ENCODE data around the gene CCND1.

Gene CCND1

GRCh38 chr11:69642913-69643632 lies 2.1 kb downstream of the CCND1 start:
- H3K9me3 ChIP-seq (ENCODE audit: control insufficient read depth in 1 of 2, low read length in 2 of 2) = no peaks in the 10 kb centered on the region
- H3K36me3 ChIP-seq (ENCODE audit: control insufficient read depth in 1 of 2, insufficient read depth in 2 of 2, low read length in 2 of 2) = peaks cover 0 to under 1% of the 10 kb centered on the region in 2 donors
- peak overlapping the region; percentile 16 to 74 for H3K4me3 ChIP-seq (ENCODE audit: low read depth in 1 of 2, low read length in 2 of 2)
- peaks cover 4 to 54% of the 10 kb centered on the region in 2 donors for H3K4me1 ChIP-seq (ENCODE audit: control insufficient read depth in 1 of 2, insufficient read depth in 2 of 2, low read length in 2 of 2)
- H3K27me3 ChIP-seq (ENCODE audit: low read depth, low read length) = no peaks in the 10 kb centered on the region
- no peak overlapping the region for H3K27ac ChIP-seq (ENCODE audit: low read length)

- Histone ChIP-seq H3K36me3 (ENCODE audit: control insufficient read depth in 1 of 2, insufficient read depth in 2 of 2, low read length in 2 of 2) (peaks cover 0 to 4% of the 10 kb centered on the region in 2 donors), H3K4me3 (ENCODE audit: low read depth in 1 of 2, low read length in 2 of 2) (peak overlapping the region in 1 of 2 donors; percentile 74), H3K9me3 (ENCODE audit: control insufficient read depth in 1 of 2, low read length in 2 of 2) (no peaks in the 10 kb centered on the region), H3K4me1 (ENCODE audit: control insufficient read depth in 1 of 2, insufficient read depth in 2 of 2, low read length in 2 of 2) (peaks cover 4 to 48% of the 10 kb centered on the region in 2 donors), H3K27me3 (ENCODE audit: low read depth, low read length) (no peaks in the 10 kb centered on the region), H3K27ac (ENCODE audit: low read length) (no peak overlapping the region)
Observed at GRCh38 chr11:69643646-69644045, 2.7 kb downstream of the CCND1 start.

GRCh38 chr11:69644071-69644961 lies 3.4 kb downstream of the CCND1 start:
- H3K27me3 ChIP-seq (ENCODE audit: low read depth, low read length) = no peaks in the 10 kb centered on the region
- H3K36me3 ChIP-seq (ENCODE audit: control insufficient read depth in 1 of 2, insufficient read depth in 2 of 2, low read length in 2 of 2) = peaks cover 4 to 6% of the 10 kb centered on the region in 2 donors
- no peak overlapping the region for H3K27ac ChIP-seq (ENCODE audit: low read length)
- peaks cover 4 to 42% of the 10 kb centered on the region in 2 donors for H3K4me1 ChIP-seq (ENCODE audit: control insufficient read depth in 1 of 2, insufficient read depth in 2 of 2, low read length in 2 of 2)
- peak overlapping the region in 1 of 2 donors; percentile 74 for H3K4me3 ChIP-seq (ENCODE audit: low read depth in 1 of 2, low read length in 2 of 2)
- H3K9me3 ChIP-seq (ENCODE audit: control insufficient read depth in 1 of 2, low read length in 2 of 2) = no peaks in the 10 kb centered on the region

DNA sequence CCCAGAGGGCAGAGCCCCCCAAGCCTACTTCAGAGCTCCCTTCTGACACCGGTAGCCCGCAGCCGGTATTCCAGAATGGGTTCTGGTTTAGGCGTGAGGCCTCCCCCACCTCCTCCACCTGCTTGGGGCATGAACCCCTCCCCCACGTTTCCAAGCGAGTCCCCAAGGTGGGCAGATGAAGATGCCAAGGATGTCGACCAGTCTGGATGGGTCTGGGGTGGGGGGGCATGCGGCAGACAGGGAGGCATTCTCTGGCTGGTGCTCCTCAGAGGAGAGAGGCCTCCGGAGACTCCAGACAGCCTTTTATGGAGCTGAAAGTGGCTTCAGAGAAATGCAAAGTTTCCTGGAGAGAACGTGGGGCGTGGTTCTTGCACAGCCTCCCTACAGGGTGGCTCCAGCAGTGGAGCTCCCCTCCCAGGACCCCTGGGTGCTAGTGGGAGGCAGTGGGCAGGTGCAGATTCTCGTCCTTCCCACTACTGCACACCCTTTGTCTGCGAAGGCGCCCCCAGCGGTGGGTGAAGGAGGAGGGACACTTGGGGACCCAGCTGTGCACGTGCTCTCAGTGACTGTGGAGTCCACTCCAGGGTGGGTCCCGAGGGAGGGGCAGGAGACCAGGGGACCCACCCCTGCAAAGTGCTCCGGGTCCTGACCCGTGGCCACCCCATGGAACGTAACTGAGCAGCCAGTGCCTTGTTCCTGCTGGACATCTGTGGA lies 4.2 kb downstream of the CCND1 start:
- Histone ChIP-seq H3K4me1 (ENCODE audit: control insufficient read depth in 1 of 2, insufficient read depth in 2 of 2, low read length in 2 of 2) (peaks cover 0 to 36% of the 10 kb centered on the region in 2 donors), H3K36me3 (ENCODE audit: control insufficient read depth in 1 of 2, insufficient read depth in 2 of 2, low read length in 2 of 2) (peaks cover 4 to 13% of the 10 kb centered on the region in 2 donors), H3K9me3 (ENCODE audit: control insufficient read depth in 1 of 2, low read length in 2 of 2) (no peaks in the 10 kb centered on the region), H3K27me3 (ENCODE audit: low read depth, low read length) (no peaks in the 10 kb centered on the region), H3K4me3 (ENCODE audit: low read depth in 1 of 2, low read length in 2 of 2) (no peak overlapping the region), H3K27ac (ENCODE audit: low read length) (no peak overlapping the region)

GRCh38 chr11:69645801-69646492 lies 5.0 kb downstream of the CCND1 start:
- Histone ChIP-seq H3K27me3 (ENCODE audit: low read depth, low read length) (no peaks in the 10 kb centered on the region), H3K27ac (ENCODE audit: low read length) (no peak overlapping the region), H3K4me3 (ENCODE audit: low read depth in 1 of 2, low read length in 2 of 2) (no peak overlapping the region), H3K9me3 (ENCODE audit: control insufficient read depth in 1 of 2, low read length in 2 of 2) (no peaks in the 10 kb centered on the region), H3K36me3 (ENCODE audit: control insufficient read depth in 1 of 2, insufficient read depth in 2 of 2, low read length in 2 of 2) (peaks cover 4 to 21% of the 10 kb centered on the region in 2 donors), H3K4me1 (ENCODE audit: control insufficient read depth in 1 of 2, insufficient read depth in 2 of 2, low read length in 2 of 2) (peaks cover 0 to 30% of the 10 kb centered on the region in 2 donors)

GRCh38 chr11:69646493-69647389 lies 5.8 kb downstream of the CCND1 start:
- H3K36me3 ChIP-seq (ENCODE audit: control insufficient read depth in 1 of 2, insufficient read depth in 2 of 2, low read length in 2 of 2) = peaks cover 9 to 25% of the 10 kb centered on the region in 2 donors
- no peak overlapping the region for H3K27ac ChIP-seq (ENCODE audit: low read length)
- H3K4me1 ChIP-seq (ENCODE audit: control insufficient read depth in 1 of 2, insufficient read depth in 2 of 2, low read length in 2 of 2) = peaks cover 0 to 24% of the 10 kb centered on the region in 2 donors
- H3K27me3 ChIP-seq (ENCODE audit: low read depth, low read length) = no peaks in the 10 kb centered on the region
- no peak overlapping the region for H3K4me3 ChIP-seq (ENCODE audit: low read depth in 1 of 2, low read length in 2 of 2)
- no peaks in the 10 kb centered on the region for H3K9me3 ChIP-seq (ENCODE audit: control insufficient read depth in 1 of 2, low read length in 2 of 2)

DNA sequence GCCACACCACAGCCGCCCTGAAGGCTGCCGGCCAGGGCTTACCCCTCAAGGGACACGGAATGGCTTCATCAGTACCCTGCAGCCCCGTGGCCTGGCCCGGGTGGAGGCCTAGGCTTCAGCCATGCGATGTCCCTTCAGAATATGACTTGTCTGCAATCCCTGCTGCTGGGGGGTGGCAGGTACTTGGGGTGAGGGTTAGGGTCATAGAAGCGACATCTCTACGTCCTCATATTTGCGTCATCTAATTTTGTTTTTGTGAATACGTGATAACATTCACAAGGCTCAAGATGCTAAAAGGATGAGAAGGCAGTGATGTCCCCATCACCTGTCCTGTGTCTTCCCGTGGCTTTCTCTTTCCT lies 6.4 kb downstream of the CCND1 start:
- Histone ChIP-seq H3K9me3 (ENCODE audit: control insufficient read depth in 1 of 2, low read length in 2 of 2) (no peaks in the 10 kb centered on the region), H3K36me3 (ENCODE audit: control insufficient read depth in 1 of 2, insufficient read depth in 2 of 2, low read length in 2 of 2) (peaks cover 14 to 31% of the 10 kb centered on the region in 2 donors), H3K27me3 (ENCODE audit: low read depth, low read length) (no peaks in the 10 kb centered on the region), H3K4me1 (ENCODE audit: control insufficient read depth in 1 of 2, insufficient read depth in 2 of 2, low read length in 2 of 2) (peaks cover 0 to 24% of the 10 kb centered on the region in 2 donors), H3K4me3 (ENCODE audit: low read depth in 1 of 2, low read length in 2 of 2) (no peak overlapping the region), H3K27ac (ENCODE audit: low read length) (no peak overlapping the region)

- Histone ChIP-seq H3K27me3 (ENCODE audit: low read depth, low read length) (no peaks in the 10 kb centered on the region), H3K4me1 (ENCODE audit: control insufficient read depth in 1 of 2, insufficient read depth in 2 of 2, low read length in 2 of 2) (peaks cover 0 to 24% of the 10 kb centered on the region in 2 donors), H3K36me3 (ENCODE audit: control insufficient read depth in 1 of 2, insufficient read depth in 2 of 2, low read length in 2 of 2) (peaks cover 14 to 34% of the 10 kb centered on the region in 2 donors), H3K9me3 (ENCODE audit: control insufficient read depth in 1 of 2, low read length in 2 of 2) (no peaks in the 10 kb centered on the region), H3K4me3 (ENCODE audit: low read depth in 1 of 2, low read length in 2 of 2) (no peak overlapping the region), H3K27ac (ENCODE audit: low read length) (no peak overlapping the region)
Observed at GRCh38 chr11:69647761-69648497, 7.0 kb downstream of the CCND1 start.

- Histone ChIP-seq H3K27ac (ENCODE audit: low read length) (no peak overlapping the region), H3K36me3 (ENCODE audit: control insufficient read depth in 1 of 2, insufficient read depth in 2 of 2, low read length in 2 of 2) (peaks cover 14 to 38% of the 10 kb centered on the region in 2 donors), H3K27me3 (ENCODE audit: low read depth, low read length) (no peaks in the 10 kb centered on the region), H3K9me3 (ENCODE audit: control insufficient read depth in 1 of 2, low read length in 2 of 2) (no peaks in the 10 kb centered on the region), H3K4me3 (ENCODE audit: low read depth in 1 of 2, low read length in 2 of 2) (no peak overlapping the region), H3K4me1 (ENCODE audit: control insufficient read depth in 1 of 2, insufficient read depth in 2 of 2, low read length in 2 of 2) (peaks cover 0 to 14% of the 10 kb centered on the region in 2 donors)
Observed at GRCh38 chr11:69648679-69649575, 8.0 kb downstream of the CCND1 start.
